WTC11 (cell line): ENCODE data around the gene MICAL3. TPM values are rescaled to one million over a fixed set of nuclear protein-coding genes. Genes with fewer than 3 reads are reported as not detected.
A peak's percentile ranks its signal among the peaks of the same experiment; 100 is the strongest.
"Not testable (repeated sequence)": the region's sequence is repeated elsewhere in the genome, so short reads cannot be mapped to it uniquely, and the experiment has no call there.

Experiments used
- ATAC-seq: fragments of 200-7000 bp; cut with Tn5 transposase; 2 replicates; pipeline ENCODE4 v1.10.0; 2021; ENCODE audit warnings: mild to moderate bottlenecking, moderate library complexity
- CTCF ChIA-PET: fragments of 300-600 bp; sonication (Branson Sonifier 250); formaldehyde crosslinking; loops from one replicate; lab custom pipeline; 2021; ENCODE audit warnings: antibody characterized with exemption; lab: Charles Lee
- POLR2A ChIA-PET: fragments of 350-600 bp; sonication (Branson Sonifier 250); formaldehyde crosslinking; loops from one replicate; lab custom pipeline; 2021; ENCODE audit warnings: antibody characterized with exemption; lab: Charles Lee
- DNase-seq: peaks from one replicate; pipeline ENCODE4 v3.0.0; 2021; ENCODE audit warnings: low spot score
- H3K27ac Mint-ChIP-seq: 2 replicates; pipeline ENCODE4 v1.8.0; 2021; ENCODE audit warnings: mixed read lengths
- H3K27me3 Mint-ChIP-seq: 2 replicates; pipeline ENCODE4 v1.8.0; 2021; ENCODE audit warnings: low read depth, mild to moderate bottlenecking, moderate library complexity, mixed read lengths
- H3K36me3 Mint-ChIP-seq: 2 replicates; pipeline ENCODE4 v1.8.0; 2021; ENCODE audit warnings: mixed read lengths
- H3K4me1 Mint-ChIP-seq: 2 replicates; pipeline ENCODE4 v1.8.0; 2022; ENCODE audit warnings: mixed read lengths
- H3K4me3 Mint-ChIP-seq: 2 replicates; pipeline ENCODE4 v1.8.0; 2021; ENCODE audit warnings: mild to moderate bottlenecking, moderate library complexity, mixed read lengths
- H3K9me3 Mint-ChIP-seq: 2 replicates; pipeline ENCODE4 v1.8.0; 2021; ENCODE audit warnings: mixed read lengths
- AFF4 ChIP-seq: sonication (generic); formaldehyde crosslinking; IDR thresholded peaks from 2 replicates; pipeline ENCODE4 v1.8.1; 2023; ENCODE audit warnings: mild to moderate bottlenecking, missing genetic modification reagents, borderline replicate concordance
- GTF2I ChIP-seq: fragments of 250-450 bp; sonication (Bioruptor Pico); conservative IDR thresholded peaks from 2 replicates; pipeline ENCODE4 v1.4.0; 2021; ENCODE audit warnings: mild to moderate bottlenecking
- JAZF1 ChIP-seq: fragments of 250-450 bp; sonication (Bioruptor Pico); IDR thresholded peaks from 2 replicates; pipeline ENCODE4 v1.9.0; 2021; ENCODE audit warnings: moderate library complexity, mild to moderate bottlenecking, inconsistent platforms
- MXD4 ChIP-seq: fragments of 250-450 bp; sonication (Bioruptor Pico); IDR thresholded peaks from 2 replicates; pipeline ENCODE4 v1.8.0; 2021; ENCODE audit warnings: mild to moderate bottlenecking, moderate library complexity, borderline replicate concordance
- NR2C2 ChIP-seq: sonication (generic); formaldehyde crosslinking; IDR thresholded peaks from 2 replicates; pipeline ENCODE4 v1.8.0; 2022; ENCODE audit warnings: mild to moderate bottlenecking, missing genetic modification reagents
- RORB ChIP-seq: fragments of 250-450 bp; sonication (Bioruptor Pico); IDR thresholded peaks from 2 replicates; pipeline ENCODE4 v1.9.0; 2021; ENCODE audit warnings: mild to moderate bottlenecking
- SMAD4 ChIP-seq: sonication (generic); formaldehyde crosslinking; IDR thresholded peaks from 2 replicates; pipeline ENCODE4 v1.8.0; 2022; ENCODE audit warnings: mild to moderate bottlenecking, missing genetic modification reagents
- TCF7 ChIP-seq: sonication (generic); formaldehyde crosslinking; IDR thresholded peaks from 2 replicates; pipeline ENCODE4 v1.8.0; 2022; ENCODE audit warnings: mild to moderate bottlenecking, low read depth, missing genetic modification reagents, moderate library complexity
- TEAD1 ChIP-seq: sonication (generic); formaldehyde crosslinking; IDR thresholded peaks from 2 replicates; pipeline ENCODE4 v1.8.0; 2022; ENCODE audit warnings: mild to moderate bottlenecking, missing genetic modification reagents
- ZNF138 ChIP-seq: sonication (generic); formaldehyde crosslinking; conservative IDR thresholded peaks from 2 replicates; pipeline ENCODE4 v1.8.1; 2022; ENCODE audit warnings: mild to moderate bottlenecking, moderate library complexity, missing genetic modification reagents
- ZNF232 ChIP-seq: sonication (generic); formaldehyde crosslinking; IDR thresholded peaks from 2 replicates; pipeline ENCODE4 v1.8.0; 2022; ENCODE audit warnings: mild to moderate bottlenecking, missing genetic modification reagents
- ZNF423 ChIP-seq: fragments of 250-450 bp; sonication (Bioruptor Pico); IDR thresholded peaks from 2 replicates; pipeline ENCODE4 v2.1.2; 2022; ENCODE audit warnings: mild to moderate bottlenecking, moderate library complexity
- ZNF671 ChIP-seq: fragments of 250-450 bp; sonication (Bioruptor Pico); IDR thresholded peaks from 2 replicates; pipeline ENCODE4 v1.8.0; 2021; ENCODE audit warnings: mild to moderate bottlenecking
- total RNA-seq: library from RNA; stranded (reverse); gene quantifications from 3 replicates; pipeline ENCODE4 v1.2.3, GENCODE V29; 2021
- TF ChIP-seq, protein P1 (sequence below): sonication (generic); formaldehyde crosslinking; IDR thresholded peaks from 2 replicates; pipeline ENCODE4 v1.8.1; 2022; ENCODE audit warnings: low read depth, mild to moderate bottlenecking, moderate library complexity, missing genetic modification reagents, borderline replicate concordance
- TF ChIP-seq, protein P2 (sequence below): fragments of 250-450 bp; sonication (Bioruptor Pico); IDR thresholded peaks from 2 replicates; pipeline ENCODE4 v1.9.0; 2021; ENCODE audit warnings: moderate library complexity, mild to moderate bottlenecking, inconsistent platforms, borderline replicate concordance
- TF ChIP-seq, protein P3 (sequence below): sonication (generic); formaldehyde crosslinking; IDR thresholded peaks from 2 replicates; pipeline ENCODE4 v1.8.1; 2022; ENCODE audit warnings: mild to moderate bottlenecking, missing genetic modification reagents, moderate library complexity, borderline replicate concordance

MICAL3 gene
- total RNA-seq, 1 experiment from 2014 or later: 41.2 TPM

GRCh38 chr22:18005201-18005926 lies 19.0 kb downstream of the MICAL3 start:
- no peak overlapping the region for H3K27ac Mint-ChIP-seq
- POLR2A ChIA-PET: interaction anchor here (0.5 kb wide), 1 partner anchor 14 kb away, joined by 6 read pairs; no protein-coding TSS in a partner anchor
- H3K4me1 Mint-ChIP-seq: peaks cover under 1% of the 10 kb centered on the region
- no peaks in the 10 kb centered on the region for H3K9me3 Mint-ChIP-seq
- no peak for DNase-seq
- H3K4me3 Mint-ChIP-seq: no peak overlapping the region
- no peaks in the 10 kb centered on the region for H3K36me3 Mint-ChIP-seq
- TF ChIP-seq ZNF138 (CRISPR knock-in tag): no peak
- no peak for TF ChIP-seq SMAD4
- TF ChIP-seq JAZF1: no peak
- TF ChIP-seq ZNF232 (CRISPR knock-in tag): no peak
- no peak for TF ChIP-seq TEAD1
- TF ChIP-seq, protein P1, sequence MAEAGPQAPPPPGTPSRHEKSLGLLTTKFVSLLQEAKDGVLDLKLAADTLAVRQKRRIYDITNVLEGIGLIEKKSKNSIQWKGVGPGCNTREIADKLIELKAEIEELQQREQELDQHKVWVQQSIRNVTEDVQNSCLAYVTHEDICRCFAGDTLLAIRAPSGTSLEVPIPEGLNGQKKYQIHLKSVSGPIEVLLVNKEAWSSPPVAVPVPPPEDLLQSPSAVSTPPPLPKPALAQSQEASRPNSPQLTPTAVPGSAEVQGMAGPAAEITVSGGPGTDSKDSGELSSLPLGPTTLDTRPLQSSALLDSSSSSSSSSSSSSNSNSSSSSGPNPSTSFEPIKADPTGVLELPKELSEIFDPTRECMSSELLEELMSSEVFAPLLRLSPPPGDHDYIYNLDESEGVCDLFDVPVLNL (CRISPR knock-in tag): no peak
- TF ChIP-seq NR2C2: no peak
- TF ChIP-seq ZNF423 (CRISPR knock-in tag): no peak
- TF ChIP-seq TCF7 (CRISPR knock-in tag): no peak
- TF ChIP-seq, protein P2, sequence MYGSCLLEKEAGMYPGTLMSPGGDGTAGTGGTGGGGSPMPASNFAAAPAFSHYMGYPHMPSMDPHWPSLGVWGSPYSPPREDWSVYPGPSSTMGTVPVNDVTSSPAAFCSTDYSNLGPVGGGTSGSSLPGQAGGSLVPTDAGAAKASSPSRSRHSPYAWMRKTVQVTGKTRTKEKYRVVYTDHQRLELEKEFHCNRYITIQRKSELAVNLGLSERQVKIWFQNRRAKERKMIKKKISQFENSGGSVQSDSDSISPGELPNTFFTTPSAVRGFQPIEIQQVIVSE (CRISPR knock-in tag): no peak
- TF ChIP-seq, protein P3, sequence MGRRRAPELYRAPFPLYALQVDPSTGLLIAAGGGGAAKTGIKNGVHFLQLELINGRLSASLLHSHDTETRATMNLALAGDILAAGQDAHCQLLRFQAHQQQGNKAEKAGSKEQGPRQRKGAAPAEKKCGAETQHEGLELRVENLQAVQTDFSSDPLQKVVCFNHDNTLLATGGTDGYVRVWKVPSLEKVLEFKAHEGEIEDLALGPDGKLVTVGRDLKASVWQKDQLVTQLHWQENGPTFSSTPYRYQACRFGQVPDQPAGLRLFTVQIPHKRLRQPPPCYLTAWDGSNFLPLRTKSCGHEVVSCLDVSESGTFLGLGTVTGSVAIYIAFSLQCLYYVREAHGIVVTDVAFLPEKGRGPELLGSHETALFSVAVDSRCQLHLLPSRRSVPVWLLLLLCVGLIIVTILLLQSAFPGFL (CRISPR knock-in tag): no peak
- no peak for TF ChIP-seq AFF4
- TF ChIP-seq ZNF671 (CRISPR knock-in tag): no peak
- TF ChIP-seq RORB (CRISPR knock-in tag): no peak
- TF ChIP-seq MXD4: no peak
- ATAC-seq: no peak
- peaks cover under 1% of the 10 kb centered on the region for H3K27me3 Mint-ChIP-seq
- CTCF ChIA-PET: interaction anchor here (1.2 to 2.4 kb wide), 2 partner anchors 18 to 70 kb away, joined by 3 to 9 read pairs; no protein-coding TSS in a partner anchor

DNA sequence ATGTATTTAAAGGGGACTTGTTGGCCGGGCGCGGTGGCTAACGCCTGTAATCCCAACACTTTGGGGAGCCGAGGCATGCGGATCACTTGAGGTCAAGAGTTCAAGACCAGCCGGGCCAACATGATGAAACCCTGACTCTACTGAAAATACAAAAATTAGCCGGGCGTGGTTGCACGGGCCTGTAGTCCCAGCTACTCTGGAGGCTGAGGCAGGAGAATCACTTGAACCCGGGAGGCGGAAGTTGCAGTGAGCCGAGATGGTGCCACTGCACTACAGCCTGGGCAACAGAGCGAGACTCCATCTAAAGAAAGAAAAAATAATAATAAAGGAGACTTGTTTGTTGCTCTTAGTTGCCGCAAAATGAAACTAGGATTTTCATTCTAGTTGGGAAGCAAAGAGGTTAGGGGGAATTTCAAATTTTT lies 22.5 kb downstream of the MICAL3 start:
- DNase-seq, ATAC-seq, H3K4me1 Mint-ChIP-seq, H3K9me3 Mint-ChIP-seq, H3K27ac Mint-ChIP-seq, POLR2A ChIA-PET, H3K36me3 Mint-ChIP-seq, H3K27me3 Mint-ChIP-seq: not testable (repeated sequence)
- TF ChIP-seq GTF2I (CRISPR knock-in tag): 0 out of 2 replicates have a peak, but pooled peaks have one; percentile 47
- H3K4me3 Mint-ChIP-seq: peak overlapping the region; percentile 78; the same call in 1 of the 2 replicates
- CTCF ChIA-PET: interaction anchor here (3.6 kb wide), 1 partner anchor 22 kb away, joined by 13 read pairs; the partner anchor contains the start of gene MICAL3
